HEK293 (cell line): ENCODE data around the gene KLLN.
"Not testable (repeated sequence)": the region's sequence is repeated elsewhere in the genome, so short reads cannot be mapped to it uniquely, and the experiment has no call there.

Source experiments
- ATF2 ChIP-seq: fragments of 450-650 bp; formaldehyde crosslinking; IDR thresholded peaks from 2 replicates; pipeline ENCODE4 v1.5.1; 2016; ENCODE audit warnings: missing biosample characterization, missing genetic modification characterization, low read depth
- INSM2 ChIP-seq: fragments of 450-650 bp; formaldehyde crosslinking; IDR thresholded peaks from 2 replicates; pipeline ENCODE4 v1.5.1; 2016; ENCODE audit warnings: missing biosample characterization, missing genetic modification characterization
- MZF1 ChIP-seq: fragments of 450-650 bp; formaldehyde crosslinking; IDR thresholded peaks from 2 replicates; pipeline ENCODE4 v1.5.1; 2017; ENCODE audit warnings: missing biosample characterization, missing genetic modification characterization, borderline replicate concordance
- SETDB1 ChIP-seq: IDR thresholded peaks from one replicate; pipeline ENCODE4 v1.6.1; 2017; ENCODE audit warnings: mild to moderate bottlenecking, low read length, moderate library complexity, mixed read lengths; ENCODE audit not compliant: insufficient read length
- ZBTB8A ChIP-seq: fragments of 450-650 bp; formaldehyde crosslinking; IDR thresholded peaks from 2 replicates; pipeline ENCODE4 v1.5.1; 2016; ENCODE audit warnings: missing biosample characterization, missing genetic modification characterization
- ZNF140 ChIP-seq: fragments of 450-650 bp; formaldehyde crosslinking; IDR thresholded peaks from 2 replicates; pipeline ENCODE4 v1.5.1; 2016; ENCODE audit warnings: missing biosample characterization, missing genetic modification characterization
- ZNF426 ChIP-seq: fragments of 450-650 bp; formaldehyde crosslinking; IDR thresholded peaks from 2 replicates; pipeline ENCODE4 v1.5.1; 2017; ENCODE audit warnings: missing biosample characterization, missing genetic modification characterization, mild to moderate bottlenecking, inconsistent platforms, moderate library complexity
- ZNF747 ChIP-seq: fragments of 450-650 bp; formaldehyde crosslinking; IDR thresholded peaks from 2 replicates; pipeline ENCODE4 v1.5.1; 2016; ENCODE audit warnings: missing biosample characterization, missing genetic modification characterization
- TF ChIP-seq, protein P1 (sequence below): fragments of 450-650 bp; formaldehyde crosslinking; IDR thresholded peaks from 2 replicates; pipeline ENCODE4 v1.5.1; 2016; ENCODE audit warnings: missing biosample characterization, missing genetic modification characterization

- TF ChIP-seq SETDB1; ZNF426 (tag by site-specific recombination); ZBTB8A (tag by site-specific recombination); MZF1 (tag by site-specific recombination); INSM2 (tag by site-specific recombination); ZNF140 (tag by site-specific recombination); ZNF747 (tag by site-specific recombination); ATF2: not testable (repeated sequence)
- TF ChIP-seq, protein P1, sequence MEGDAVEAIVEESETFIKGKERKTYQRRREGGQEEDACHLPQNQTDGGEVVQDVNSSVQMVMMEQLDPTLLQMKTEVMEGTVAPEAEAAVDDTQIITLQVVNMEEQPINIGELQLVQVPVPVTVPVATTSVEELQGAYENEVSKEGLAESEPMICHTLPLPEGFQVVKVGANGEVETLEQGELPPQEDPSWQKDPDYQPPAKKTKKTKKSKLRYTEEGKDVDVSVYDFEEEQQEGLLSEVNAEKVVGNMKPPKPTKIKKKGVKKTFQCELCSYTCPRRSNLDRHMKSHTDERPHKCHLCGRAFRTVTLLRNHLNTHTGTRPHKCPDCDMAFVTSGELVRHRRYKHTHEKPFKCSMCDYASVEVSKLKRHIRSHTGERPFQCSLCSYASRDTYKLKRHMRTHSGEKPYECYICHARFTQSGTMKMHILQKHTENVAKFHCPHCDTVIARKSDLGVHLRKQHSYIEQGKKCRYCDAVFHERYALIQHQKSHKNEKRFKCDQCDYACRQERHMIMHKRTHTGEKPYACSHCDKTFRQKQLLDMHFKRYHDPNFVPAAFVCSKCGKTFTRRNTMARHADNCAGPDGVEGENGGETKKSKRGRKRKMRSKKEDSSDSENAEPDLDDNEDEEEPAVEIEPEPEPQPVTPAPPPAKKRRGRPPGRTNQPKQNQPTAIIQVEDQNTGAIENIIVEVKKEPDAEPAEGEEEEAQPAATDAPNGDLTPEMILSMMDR (tag by site-specific recombination) = not testable (repeated sequence)
Observed at GRCh38 chr10:87897957-87898356, 34.6 kb upstream of the KLLN start.
